Hematopoietic multipotent progenitor cell treated with erythropoietin and hydrocortisone succinate and interleukin-3 and kit ligand, for 6 days (in vitro differentiated cells): ENCODE data around the gene DNASE1L1.
A peak's percentile ranks its signal among the peaks of the same experiment; 100 is the strongest.

Experiments used
- DNase-seq: peaks from one replicate; pipeline ENCODE4 v3.0.0-alpha.2; 2015

Gene DNASE1L1

DNA sequence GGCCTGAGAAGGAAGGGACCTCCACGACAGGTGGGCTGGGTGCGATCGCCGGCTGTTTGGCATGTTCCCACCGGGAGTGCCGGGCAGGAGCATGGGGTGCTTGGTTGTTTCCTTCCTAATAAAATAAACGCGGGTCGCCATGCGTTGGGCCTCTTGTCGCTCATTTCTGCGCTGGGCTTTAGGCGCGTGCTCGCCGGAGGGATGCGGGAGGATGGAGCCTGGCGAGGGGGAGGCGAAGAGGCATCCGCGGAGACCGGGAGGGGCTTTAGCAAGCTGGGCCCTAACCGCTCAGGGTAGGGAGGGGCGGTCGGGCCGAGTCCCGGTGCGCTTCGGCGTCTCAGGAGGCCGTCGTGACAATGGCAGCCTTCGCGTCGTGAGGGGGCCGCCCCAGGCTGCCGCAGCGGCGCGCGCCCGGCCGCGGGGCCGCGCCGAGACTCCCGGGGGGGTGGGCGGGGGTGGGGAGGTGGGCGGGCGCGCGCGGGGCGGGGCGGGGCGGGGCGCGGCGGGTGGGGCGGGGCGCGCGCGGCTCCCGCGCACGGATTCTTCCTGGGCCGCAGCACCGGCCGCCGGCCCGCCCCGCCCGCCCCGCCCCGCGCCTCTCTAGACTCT lies 27.4 kb upstream of the DNASE1L1 start:
- DNase-seq, result peak; percentile 42

GRCh38 chrX:154435171-154435733 lies 26.2 kb upstream of the DNASE1L1 start:
- no peak for DNase-seq

DNA sequence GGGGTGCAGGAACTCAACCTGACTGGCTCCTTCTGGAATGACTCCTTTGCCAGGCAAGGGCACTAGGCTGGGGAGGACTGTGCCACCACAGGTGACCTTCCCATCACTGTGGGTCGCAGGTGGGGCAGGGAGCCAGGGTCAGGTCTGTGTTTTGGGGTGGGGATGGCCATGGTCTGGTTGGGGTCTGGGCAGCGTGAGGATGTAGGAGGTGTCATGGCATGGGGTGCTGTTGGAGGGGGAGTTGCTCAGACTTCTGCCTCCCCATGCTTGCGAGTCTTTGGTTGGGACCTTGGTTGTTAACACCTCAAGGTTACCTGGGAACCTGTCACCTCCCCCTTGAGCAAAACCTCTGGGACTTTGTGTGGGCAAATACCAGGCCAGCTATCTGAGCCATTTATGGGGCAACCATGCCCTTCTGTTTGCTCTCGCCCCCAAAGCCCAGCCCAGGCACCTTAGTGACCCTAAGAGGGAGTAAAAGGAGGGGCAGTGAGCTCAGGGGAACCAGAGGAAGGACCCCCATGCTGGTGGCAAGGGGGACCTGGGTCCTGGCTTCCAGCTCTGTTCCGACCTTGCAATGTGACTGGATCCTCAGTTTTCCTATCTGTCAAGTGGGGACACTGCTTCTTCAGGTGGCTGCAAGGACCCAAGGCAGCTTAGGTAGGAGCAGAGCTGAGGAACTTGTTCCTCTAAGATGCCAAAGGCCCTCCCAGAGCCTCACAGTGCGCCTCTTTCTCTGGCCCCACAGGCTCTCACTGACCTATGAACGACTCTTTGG lies 25.5 kb upstream of the DNASE1L1 start:
- DNase-seq, result no peak

- DNase-seq, result no peak
Observed at GRCh38 chrX:154433605-154434004, 24.6 kb upstream of the DNASE1L1 start.

DNA sequence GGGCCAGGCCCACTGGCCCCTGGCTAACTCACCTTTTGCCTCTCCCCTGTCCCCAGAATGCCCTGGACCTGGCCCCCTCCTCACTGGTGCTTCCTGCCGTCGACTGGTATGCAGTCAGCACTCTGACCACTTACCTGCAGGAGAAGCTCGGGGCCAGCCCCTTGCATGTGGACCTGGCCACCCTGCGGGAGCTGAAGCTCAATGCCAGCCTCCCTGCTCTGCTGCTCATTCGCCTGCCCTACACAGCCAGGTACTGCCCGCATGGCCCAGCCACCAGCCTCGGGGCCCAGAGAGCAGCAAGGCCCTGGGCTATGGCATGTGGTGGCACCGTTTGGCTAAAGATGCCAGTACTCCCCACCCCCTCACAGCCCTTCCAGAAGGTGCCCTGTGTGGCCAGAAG lies 23.2 kb upstream of the DNASE1L1 start:
- no peak for DNase-seq

GRCh38 chrX:154431341-154431740 lies 22.3 kb upstream of the DNASE1L1 start:
- peak; percentile 46 for DNase-seq

- DNase-seq, result peak; percentile 44
Observed at GRCh38 chrX:154430916-154431315, 21.9 kb upstream of the DNASE1L1 start.

DNA sequence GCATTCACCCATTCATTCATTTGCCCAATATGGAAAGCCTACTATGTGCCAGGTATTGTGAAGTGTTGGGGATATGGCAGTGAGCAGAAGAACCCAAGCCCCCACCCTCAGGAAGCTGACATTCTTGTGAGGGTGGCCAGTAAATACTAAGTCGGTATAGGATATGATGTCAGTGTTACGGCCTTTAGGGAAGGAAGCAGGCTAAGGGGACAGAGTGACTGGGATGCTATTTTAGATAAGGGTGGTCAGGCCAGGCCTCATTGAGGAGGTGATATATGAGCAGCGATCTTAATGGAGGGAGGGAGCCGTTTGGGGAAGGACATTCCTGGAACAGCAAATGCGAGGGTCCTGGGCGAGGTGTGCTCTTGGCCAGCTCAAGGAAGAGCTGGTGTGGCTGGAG lies 21.4 kb upstream of the DNASE1L1 start:
- peak; percentile 23 for DNase-seq

DNA sequence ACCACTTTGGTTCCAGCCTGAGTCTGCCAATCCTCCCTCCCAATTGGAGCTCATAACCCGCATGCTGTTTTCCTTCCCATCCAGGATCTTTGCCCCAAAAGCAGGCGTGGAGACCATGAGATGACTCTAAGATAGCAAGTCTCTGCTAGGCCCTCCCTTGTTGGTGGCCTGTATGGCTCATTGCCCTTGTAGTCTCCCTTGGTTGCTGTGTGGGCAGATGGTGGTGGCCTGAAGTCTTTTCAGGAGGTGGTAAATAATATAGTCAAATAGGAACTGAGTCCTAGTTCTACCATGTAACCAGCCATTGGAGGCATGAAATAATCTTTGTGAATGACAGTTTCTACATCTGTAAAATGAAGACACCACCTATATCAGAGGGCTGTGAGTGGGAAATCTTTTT lies 20.7 kb upstream of the DNASE1L1 start:
- DNase-seq, result peak; percentile 10

GRCh38 chrX:154428176-154429171 lies 19.4 kb upstream of the DNASE1L1 start, which contains the start of gene ATP6AP1:
Gene ATP6AP1, plus strand, starts transcription at chrX:154428677. Its CDS starts 16 bp downstream, at chrX:154428693.
- peak; percentile 94 for DNase-seq

DNA sequence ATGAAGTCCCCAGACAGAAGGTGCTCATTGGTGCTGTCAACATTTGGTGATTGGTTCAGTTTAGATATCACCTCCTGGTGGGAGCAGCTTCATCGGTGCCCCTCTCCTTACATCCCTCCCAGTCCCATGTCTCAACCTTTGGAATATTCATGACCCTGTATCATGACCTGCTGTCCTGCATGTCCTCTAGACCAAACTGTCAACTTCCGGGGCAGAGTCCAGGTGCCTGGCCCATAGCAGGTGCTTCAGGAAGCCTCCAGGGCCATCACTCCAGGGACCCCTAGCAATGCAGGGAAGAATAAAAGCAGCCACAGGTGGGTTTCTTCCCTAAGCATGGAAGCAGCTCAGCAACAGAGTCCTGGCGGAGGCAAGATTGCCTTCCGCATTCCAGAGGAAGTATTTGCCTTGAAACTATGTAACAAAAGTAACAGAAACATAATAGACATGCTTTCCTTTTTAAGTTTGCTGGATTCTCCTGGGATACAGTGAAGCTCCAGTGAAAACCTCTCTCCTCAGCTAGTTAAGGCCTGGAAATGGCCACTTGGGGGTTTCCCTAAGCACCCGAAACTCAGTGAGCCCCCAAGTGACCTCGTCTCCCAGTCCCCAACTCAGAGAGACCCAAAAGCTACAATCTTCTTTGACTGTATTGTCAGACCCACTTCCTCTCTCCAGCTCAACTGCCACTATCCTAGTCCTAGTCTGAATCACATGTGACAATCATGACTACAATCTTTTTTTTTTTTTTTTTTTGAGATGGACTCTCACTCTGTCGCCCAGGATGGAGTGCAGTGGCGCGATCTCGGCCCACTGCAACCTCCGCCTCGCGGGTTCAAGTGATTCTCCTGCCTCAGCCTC lies 18.1 kb upstream of the DNASE1L1 start:
- DNase-seq, result peak; percentile 14

DNA sequence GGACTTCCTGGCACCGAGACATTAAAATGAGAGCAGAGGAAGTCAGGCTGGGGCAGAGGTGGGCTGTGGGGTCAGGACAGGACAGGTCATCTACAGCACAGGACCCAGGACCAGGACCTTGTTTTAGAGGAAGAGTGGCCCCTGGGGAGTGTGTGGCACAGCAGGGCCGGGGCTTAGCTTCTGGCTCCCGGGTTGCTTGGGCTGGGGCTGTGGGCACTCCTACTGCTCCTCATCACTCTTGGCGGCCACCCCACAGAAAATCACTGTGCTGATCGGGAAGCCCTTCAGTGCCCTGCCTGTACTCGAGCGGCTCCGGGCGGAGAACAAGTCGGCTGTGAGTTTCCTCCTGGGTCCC lies 11.3 kb upstream of the DNASE1L1 start:
- no peak for DNase-seq

GRCh38 chrX:154419688-154420401 lies 10.8 kb upstream of the DNASE1L1 start:
- DNase-seq, result no peak

DNA sequence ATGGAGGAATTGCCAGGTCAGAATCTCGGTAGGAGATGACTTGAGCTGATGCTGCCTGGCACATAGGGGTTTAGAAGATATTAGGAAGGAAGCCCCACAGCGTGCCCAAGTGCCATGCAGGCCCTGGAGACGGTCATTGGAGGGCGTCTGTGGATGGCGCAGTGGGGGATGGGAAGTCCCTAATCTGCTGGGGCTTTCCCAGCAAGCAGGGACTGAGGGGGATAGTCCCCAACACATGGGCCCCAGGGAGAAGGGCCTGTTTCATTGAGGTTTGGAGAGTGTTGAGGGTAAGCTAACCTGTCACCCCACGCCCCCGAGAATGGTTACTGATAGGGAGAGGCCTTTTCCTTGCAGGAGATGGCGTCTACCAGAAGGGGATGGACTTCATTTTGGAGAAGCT lies 10.1 kb upstream of the DNASE1L1 start:
- no peak for DNase-seq

- peak; percentile 22 for DNase-seq
Observed at GRCh38 chrX:154417157-154417556, 8.1 kb upstream of the DNASE1L1 start.

GRCh38 chrX:154413142-154413541 lies 4.1 kb upstream of the DNASE1L1 start:
- no peak for DNase-seq

DNA sequence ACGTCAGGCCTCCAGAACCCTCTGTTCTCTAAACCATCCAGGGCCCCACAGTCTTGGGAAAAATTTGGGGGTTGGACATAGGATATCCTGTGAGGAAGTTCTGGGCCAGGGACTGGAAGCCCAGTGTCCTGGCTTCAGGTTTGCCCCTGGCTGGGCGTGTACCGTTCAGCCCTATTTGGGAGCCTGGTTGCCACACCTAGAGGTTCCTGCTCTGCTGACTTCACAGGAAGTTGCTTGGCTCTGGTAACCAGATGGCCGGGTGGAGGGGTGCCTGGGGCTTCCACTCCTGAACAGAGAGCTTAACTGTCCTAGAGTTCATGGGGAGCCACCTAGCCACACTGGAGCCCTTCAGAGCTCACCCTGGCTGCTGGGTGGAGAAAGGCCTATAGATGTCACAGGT lies 3.4 kb upstream of the DNASE1L1 start:
- DNase-seq, result peak; percentile 61

DNA sequence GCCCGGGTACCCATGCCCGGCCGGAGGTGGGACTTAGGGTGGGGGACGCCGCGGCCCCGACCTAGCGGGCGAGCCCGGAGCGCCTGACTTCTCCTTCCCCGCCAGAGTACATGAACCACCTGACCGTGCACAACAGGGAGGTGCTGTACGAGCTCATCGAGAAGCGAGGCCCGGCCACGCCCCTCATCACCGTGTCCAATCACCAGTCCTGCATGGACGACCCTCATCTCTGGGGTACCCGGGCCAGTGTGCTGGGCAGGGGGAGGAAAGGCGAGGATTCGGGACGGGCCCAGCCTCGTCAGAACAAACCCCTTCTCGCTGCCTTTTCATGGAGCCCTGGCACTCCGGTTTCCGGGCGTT lies 2.9 kb upstream of the DNASE1L1 start:
- DNase-seq, result peak; percentile 76

DNA sequence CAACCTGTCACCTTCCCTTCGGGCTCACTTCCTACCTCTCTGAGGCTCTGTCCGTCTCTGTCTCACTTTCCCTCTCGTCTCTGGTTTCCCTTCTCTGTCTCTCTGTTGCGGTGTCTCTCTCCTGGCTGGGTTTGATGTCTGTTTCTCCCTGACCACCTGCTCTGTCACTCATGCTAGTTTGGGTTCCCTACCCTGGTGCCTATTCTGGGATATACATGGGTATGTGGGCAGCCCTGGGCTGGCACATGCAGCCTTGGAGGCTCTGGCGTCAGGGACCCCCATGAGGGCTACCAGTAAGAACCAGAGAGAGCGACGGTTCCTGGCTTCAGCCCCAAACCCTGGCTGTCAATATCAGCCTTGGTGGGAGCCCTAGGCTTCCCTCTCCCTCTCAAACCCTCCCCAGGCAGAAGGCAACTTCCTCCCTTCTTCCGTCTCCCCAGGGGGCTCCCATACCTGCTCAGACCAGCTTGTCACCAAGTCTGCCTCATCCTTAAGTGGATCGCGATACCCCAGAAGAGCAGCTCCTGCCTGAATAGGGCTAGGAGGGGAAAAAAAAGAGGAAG lies 314 bp downstream of the DNASE1L1 start:
- no peak for DNase-seq

- DNase-seq, result no peak
Observed at GRCh38 chrX:154404625-154405192, 4.3 kb downstream of the DNASE1L1 start.

GRCh38 chrX:154403858-154404257 lies 5.2 kb downstream of the DNASE1L1 start:
- no peak for DNase-seq
